Right forelimb (tissue), 1 donor: ENCODE measurements around the gene KIF25.
"Not testable (repeated sequence)": the region's sequence is repeated elsewhere in the genome, so short reads cannot be mapped to it uniquely, and the experiment has no call there.

ENCODE experiments used
- DNase-seq: peaks from one replicate; pipeline ENCODE4 v3.0.0-alpha.2; 2018

Gene KIF25

DNA sequence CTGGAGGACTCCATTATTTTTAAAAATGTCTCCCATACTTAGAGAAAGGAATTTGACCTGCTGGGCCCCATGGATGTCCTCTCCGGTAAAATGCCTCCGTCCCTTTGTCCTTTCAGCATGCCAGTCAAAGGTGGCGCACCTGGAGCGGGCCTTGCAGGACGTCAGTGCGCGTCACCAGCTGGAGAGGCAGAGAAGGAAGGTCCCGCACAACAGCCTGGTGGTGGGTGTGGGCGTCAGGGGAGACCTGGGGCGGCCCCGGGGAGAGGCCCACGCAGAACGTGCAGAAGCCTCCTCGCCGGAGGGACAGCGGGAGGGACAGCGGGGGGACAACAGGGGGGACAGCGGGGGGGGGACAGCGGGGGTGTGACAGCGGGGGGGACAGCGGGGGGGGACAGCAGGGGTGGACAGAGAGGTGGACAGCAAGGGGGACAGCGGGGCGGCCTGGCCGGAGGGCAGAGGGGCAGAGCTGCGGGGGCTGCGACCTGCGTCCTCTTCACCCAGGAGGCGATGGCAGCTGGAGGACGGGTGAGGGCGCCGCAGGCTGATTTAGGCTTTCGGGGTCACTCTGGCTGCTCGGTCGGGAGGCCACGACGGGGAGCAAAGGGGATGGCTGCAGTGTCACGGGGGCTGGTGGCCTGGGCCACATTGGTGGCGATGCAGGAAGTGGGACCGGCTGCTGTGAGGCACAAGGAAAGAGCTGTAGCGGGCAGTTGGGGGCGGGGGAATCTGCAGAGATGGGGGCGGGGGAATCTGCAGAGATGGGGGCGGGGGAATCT lies 859 bp upstream of the KIF25 start:
- no peak for DNase-seq

DNA sequence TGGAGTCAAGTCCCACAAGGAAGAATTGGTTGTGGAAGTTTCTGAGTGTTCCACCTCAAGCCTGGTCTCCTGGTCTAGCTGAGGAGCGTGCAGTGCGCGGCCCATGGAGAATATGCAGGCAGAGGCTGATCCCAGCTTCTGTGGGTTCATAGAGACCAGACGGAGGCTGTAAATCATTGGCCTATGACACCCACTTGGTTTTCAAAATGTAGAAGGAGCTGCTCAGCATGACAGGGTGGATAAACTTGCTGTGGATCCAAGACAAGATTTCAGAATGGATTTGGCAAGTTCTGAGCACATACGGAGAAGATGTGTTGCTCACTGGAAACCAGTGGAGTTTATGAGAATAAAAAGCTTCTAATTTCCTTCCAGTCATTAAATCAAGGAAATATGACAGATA lies 744 bp downstream of the KIF25 start:
- DNase-seq = no peak

DNA sequence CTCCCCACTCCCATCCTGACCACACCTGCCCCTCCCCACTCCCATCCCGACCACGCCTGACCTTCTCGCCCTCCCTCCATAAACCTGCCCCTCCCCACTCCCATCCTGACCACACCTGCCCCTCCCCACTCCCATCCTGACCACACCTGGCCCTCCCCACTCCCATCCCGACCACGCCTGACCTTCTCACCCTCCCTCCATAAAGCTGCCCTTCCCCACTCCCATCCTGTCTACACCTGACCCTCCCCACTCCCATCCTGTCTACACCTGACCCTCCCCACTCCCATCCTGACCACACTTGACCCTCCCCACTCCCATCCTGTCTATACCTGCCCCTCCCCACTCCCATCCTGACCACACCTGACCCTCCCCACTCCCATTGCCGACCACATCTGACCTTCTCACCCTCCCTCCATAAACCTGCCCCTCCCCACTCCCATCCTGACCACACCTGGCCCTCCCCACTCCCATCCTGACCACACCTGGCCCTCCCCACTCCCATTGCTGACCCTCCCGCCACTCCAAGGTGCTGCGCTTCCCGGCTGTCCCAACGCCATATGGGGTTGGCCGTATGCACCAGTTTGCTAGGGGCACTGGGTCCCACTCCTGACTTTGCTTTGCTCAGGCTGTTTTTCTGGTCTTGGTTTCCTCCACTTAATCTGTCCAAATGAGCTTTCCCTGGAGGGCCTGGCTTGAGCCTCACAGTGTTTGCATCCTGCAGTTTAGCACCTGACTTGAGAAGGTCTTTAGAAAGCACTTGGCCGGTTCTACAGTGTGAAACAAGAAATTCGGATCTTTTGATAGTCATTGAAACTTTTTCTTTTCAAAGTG lies 2.9 kb downstream of the KIF25 start:
- DNase-seq = no peak

DNA sequence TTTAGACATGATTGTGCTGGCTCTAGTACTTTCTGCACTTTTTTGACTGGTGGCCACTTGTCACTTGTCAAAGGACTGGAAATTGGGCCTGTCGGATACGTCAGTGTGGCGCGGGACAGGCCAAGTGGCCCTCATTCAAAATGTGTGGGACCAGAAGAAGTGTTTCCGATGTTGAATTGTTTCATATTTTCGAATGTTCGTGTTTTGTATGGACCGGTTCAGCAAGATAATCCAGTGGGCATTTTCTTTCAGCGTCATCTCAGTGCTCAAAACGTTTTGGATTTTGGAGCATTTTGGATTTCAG lies 3.5 kb downstream of the KIF25 start:
- DNase-seq = no peak

GRCh38 chr6:168001514-168001913 lies 4.0 kb downstream of the KIF25 start:
- not testable (repeated sequence) for DNase-seq

GRCh38 chr6:168002804-168003203 lies 5.3 kb downstream of the KIF25 start:
- DNase-seq = no peak

DNA sequence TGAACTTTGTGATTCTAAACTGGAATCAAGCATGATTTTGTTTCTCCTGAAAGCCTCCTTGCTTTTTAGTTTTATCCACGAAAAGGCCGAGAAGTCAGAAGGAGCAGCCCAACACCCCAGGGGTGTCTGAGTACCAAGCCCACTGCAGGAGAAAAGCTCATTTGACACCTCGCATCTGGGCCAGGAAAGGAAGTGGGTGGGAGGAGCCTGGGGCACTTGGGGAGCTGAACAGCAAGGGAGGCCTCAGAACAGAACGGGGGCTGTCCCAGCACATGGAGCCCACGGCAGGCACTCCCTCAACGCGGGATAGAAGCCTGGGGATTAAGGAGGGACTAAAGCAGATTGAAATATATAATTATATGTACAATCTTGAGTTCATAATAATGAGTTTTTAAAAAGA lies 6.6 kb downstream of the KIF25 start:
- DNase-seq = no peak

DNA sequence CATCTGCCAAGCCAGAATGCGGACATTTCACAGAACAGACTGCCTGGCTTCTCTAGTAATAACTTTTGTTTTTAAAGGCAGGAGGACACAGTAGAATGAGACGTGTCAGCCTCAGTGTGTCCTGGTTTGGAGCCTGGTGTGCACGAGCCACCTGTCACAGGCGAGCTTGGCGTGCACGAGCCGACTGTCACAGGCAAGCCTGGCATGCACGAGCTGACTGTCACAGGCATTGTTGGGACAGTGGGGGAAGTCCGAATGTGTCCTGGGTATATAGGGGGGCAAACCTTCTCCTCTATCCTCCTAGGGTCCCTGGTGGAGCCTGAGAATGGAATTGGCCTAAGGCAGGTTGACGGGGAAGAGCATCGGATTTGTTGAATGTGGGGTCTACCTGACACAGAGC lies 7.5 kb downstream of the KIF25 start:
- no peak for DNase-seq

DNA sequence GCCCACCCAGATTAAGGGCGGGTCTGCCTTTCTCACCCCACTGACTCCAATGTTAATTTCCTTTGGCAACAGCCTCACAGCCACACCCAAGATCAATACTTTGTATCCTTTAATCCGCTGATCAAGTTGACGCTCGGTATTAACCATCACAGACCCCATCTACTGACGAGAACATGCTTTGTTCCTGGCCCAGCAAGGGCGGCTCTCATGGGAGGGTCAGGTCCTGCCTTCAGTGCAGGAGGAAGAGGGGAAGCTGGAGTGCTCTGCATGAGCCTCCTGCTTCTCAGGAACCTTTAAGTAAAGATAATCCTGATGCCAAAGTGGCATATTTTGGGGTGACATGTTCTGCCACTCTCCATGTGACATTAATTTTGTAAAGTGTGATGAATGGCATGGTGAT lies 8.3 kb downstream of the KIF25 start:
- no peak for DNase-seq

- no peak for DNase-seq
Observed at GRCh38 chr6:168007592-168008338, 10.3 kb downstream of the KIF25 start.

GRCh38 chr6:168009331-168009730 lies 11.9 kb downstream of the KIF25 start:
- DNase-seq = no peak

- no peak for DNase-seq
Observed at GRCh38 chr6:168011291-168011690, 13.8 kb downstream of the KIF25 start.

GRCh38 chr6:168012431-168013249 lies 15.2 kb downstream of the KIF25 start:
- no peak for DNase-seq

GRCh38 chr6:168013250-168013915 lies 15.9 kb downstream of the KIF25 start:
- DNase-seq = no peak

GRCh38 chr6:168014428-168014827 lies 17.0 kb downstream of the KIF25 start:
- no peak for DNase-seq

GRCh38 chr6:168015009-168015408 lies 17.5 kb downstream of the KIF25 start:
- no peak for DNase-seq

GRCh38 chr6:168015482-168016175 lies 18.2 kb downstream of the KIF25 start:
- no peak for DNase-seq

DNA sequence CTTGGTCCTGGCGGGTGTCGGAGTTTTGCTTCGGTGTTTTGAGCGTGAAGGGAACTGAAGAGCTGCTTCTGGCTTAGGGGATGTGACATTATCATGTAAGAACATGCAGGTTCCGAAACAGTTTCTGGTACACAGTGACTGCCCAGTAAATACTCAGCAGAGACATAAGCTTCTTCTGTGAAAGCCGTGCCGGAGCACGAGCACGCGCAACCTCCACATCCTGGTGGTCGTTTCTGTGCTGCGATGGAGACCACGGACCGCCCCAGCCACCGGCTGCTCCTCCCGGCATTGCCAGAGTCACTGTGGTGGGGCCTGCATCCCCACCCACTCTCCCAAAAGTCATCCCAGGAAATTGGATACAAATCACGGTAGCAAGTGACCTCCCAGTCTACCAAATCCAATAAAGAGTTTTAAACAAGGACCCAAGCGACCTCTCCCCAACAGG lies 18.7 kb downstream of the KIF25 start:
- DNase-seq = no peak

GRCh38 chr6:168016721-168017525 lies 19.5 kb downstream of the KIF25 start:
- DNase-seq = no peak

GRCh38 chr6:168017629-168018028 lies 20.2 kb downstream of the KIF25 start:
- DNase-seq = no peak

GRCh38 chr6:168018664-168019063 lies 21.2 kb downstream of the KIF25 start:
- DNase-seq = no peak
